Progenitor cell of endocrine pancreas (in vitro differentiated cells): Measurements from ENCODE around the gene NUDCD3. TPM values are rescaled to one million over a fixed set of nuclear protein-coding genes. Genes with fewer than 3 reads are reported as not detected.

Source experiments
- DNase-seq: peaks from one replicate; pipeline ENCODE4 v3.0.0; 2021; ENCODE audit warnings: low spot score; ENCODE audit not compliant: unreplicated experiment
- H3K27ac Mint-ChIP-seq: 2 replicates; pipeline ENCODE4 v1.8.0; 2021; ENCODE audit warnings: mild to moderate bottlenecking, moderate library complexity, mixed read lengths
- H3K27me3 Mint-ChIP-seq: 2 replicates; pipeline ENCODE4 v1.8.0; 2021; ENCODE audit warnings: mixed read lengths
- H3K36me3 Mint-ChIP-seq: 2 replicates; pipeline ENCODE4 v1.8.0; 2022; ENCODE audit warnings: mixed read lengths; ENCODE audit not compliant: insufficient read depth
- H3K4me1 Mint-ChIP-seq: 2 replicates; pipeline ENCODE4 v1.8.0; 2021; ENCODE audit warnings: low read depth, mixed read lengths
- H3K4me3 Mint-ChIP-seq: 2 replicates; pipeline ENCODE4 v1.8.0; 2021; ENCODE audit warnings: low read depth, mild to moderate bottlenecking, moderate library complexity, mixed read lengths
- H3K9me3 Mint-ChIP-seq: 2 replicates; pipeline ENCODE4 v1.8.0; 2021; ENCODE audit warnings: low read depth, mixed read lengths
- total RNA-seq: library from RNA; stranded (reverse); gene quantifications from 2 replicates; pipeline ENCODE4 v1.2.1, GENCODE V29; 2021
- TF ChIP-seq, protein P1 (sequence below): fragments of 200-600 bp; sonication (generic); IDR thresholded peaks from one replicate; pipeline ENCODE4 v1.5.0; 2021; ENCODE audit warnings: antibody characterized with exemption, mild to moderate bottlenecking; ENCODE audit not compliant: unreplicated experiment

Gene NUDCD3
- total RNA-seq, 1 donor from 2014 or later: 89.0 TPM

DNA sequence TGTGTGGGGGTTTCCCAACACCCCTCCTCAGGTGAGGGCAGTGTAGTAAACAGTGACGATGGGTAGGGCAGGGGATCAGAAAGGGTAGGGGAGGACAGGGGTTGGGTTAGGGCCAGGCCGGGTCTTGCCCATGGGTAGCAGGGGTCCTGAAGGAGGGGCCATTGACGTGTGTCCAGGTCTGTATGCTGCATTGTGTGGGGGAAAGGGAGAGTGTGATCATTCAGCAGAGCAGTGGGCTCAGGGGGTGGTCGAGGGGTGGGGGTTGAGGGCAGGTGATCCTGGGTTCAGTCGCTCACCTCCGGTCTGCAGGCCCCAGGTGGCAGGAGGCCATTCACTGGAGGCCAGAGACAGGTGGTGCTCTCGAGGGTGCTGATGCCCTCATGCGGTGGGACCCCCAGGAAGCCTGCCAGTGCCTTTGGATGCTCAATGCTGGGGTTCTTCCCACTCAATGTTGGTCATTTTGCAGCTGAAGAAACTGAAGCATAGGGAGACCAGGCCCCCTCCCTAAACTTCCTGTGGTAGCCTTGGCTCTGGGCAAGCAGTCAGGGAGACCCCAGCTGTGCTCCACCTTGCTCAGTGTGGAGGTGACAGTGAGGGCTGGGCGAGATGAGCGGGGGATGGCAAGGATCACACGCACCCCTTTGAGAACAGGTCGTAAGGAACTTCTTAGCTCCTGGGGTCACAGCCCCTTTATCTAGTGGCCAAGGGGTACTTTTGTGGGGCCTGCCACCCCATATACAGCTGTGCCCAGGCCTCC is 116.3 kb downstream of the NUDCD3 start:
- no peaks in the 10 kb centered on the region for H3K36me3 Mint-ChIP-seq
- H3K9me3 Mint-ChIP-seq: no peaks in the 10 kb centered on the region
- H3K4me3 Mint-ChIP-seq: no peak overlapping the region
- no peak for DNase-seq
- H3K27me3 Mint-ChIP-seq: peaks cover 36% of the 10 kb centered on the region
- H3K4me1 Mint-ChIP-seq: no peaks in the 10 kb centered on the region
- TF ChIP-seq, protein P1, sequence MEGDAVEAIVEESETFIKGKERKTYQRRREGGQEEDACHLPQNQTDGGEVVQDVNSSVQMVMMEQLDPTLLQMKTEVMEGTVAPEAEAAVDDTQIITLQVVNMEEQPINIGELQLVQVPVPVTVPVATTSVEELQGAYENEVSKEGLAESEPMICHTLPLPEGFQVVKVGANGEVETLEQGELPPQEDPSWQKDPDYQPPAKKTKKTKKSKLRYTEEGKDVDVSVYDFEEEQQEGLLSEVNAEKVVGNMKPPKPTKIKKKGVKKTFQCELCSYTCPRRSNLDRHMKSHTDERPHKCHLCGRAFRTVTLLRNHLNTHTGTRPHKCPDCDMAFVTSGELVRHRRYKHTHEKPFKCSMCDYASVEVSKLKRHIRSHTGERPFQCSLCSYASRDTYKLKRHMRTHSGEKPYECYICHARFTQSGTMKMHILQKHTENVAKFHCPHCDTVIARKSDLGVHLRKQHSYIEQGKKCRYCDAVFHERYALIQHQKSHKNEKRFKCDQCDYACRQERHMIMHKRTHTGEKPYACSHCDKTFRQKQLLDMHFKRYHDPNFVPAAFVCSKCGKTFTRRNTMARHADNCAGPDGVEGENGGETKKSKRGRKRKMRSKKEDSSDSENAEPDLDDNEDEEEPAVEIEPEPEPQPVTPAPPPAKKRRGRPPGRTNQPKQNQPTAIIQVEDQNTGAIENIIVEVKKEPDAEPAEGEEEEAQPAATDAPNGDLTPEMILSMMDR: no peak
- no peak overlapping the region for H3K27ac Mint-ChIP-seq

DNA sequence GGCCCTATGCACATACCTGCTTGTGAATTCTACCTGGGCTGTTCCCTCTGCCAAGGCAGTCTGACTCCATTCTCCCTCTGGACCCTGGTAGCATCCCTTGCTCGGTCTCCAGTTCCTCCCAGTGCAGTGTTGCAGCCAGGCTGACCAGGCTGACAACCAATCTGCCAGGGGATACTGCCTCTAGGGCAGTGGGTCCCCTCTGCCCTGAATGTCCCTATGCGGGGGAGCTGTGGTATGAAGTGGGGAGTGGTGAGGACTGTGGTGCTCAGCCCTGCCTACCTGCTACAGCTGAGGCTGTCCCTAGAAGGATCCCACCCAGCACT is 117.1 kb downstream of the NUDCD3 start:
- no peaks in the 10 kb centered on the region for H3K4me1 Mint-ChIP-seq
- no peaks in the 10 kb centered on the region for H3K9me3 Mint-ChIP-seq
- no peak for DNase-seq
- H3K27ac Mint-ChIP-seq: no peak overlapping the region
- H3K4me3 Mint-ChIP-seq: no peak overlapping the region
- TF ChIP-seq, protein P1: no peak
- H3K36me3 Mint-ChIP-seq: no peaks in the 10 kb centered on the region
- H3K27me3 Mint-ChIP-seq: peaks cover 39% of the 10 kb centered on the region

DNA sequence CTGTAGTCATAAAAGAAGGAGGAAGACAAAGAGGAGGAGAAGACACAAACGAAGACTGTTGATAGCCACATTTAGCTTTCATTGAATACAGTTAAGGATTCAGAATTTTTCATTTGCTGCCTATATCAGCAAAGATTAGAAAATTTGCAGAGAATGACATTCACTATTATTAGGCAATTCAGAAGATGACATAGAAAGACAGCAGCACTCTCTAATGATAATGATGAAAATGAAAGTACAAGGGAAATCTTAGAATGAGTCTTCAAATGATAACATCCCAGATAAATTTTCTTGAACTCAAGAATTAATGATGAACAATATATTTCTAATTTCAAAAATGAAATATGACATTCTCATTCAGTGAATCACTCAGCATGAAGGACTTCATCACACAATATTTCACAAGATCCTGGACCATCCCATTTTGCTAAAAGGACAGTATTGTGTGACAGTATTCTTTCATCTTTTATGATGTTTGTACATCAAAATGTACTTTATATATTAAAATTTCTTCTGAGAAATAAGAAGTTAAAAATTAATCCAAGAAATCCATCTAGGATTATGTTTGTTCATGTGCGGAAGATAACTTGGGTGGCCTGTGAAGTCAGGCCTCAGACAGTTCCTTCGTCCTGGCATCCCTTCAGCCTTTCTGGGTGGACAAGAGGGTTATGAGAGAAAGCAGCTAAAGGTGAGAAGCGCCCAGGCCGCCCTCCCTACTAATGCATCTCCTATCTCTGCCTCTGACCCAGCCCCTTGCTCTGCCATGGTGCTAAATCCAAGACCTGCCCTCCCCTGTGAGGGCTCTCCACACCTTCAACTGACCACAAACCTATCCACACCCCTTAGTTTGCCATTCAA is 117.7 kb downstream of the NUDCD3 start:
- Mint-ChIP-seq H3K4me1 (no peaks in the 10 kb centered on the region), H3K9me3 (no peaks in the 10 kb centered on the region), H3K27me3 (peaks cover 39% of the 10 kb centered on the region), H3K27ac (no peak overlapping the region), H3K4me3 (no peak overlapping the region), H3K36me3 (no peaks in the 10 kb centered on the region)
- TF ChIP-seq, protein P1: no peak
- no peak for DNase-seq

DNA sequence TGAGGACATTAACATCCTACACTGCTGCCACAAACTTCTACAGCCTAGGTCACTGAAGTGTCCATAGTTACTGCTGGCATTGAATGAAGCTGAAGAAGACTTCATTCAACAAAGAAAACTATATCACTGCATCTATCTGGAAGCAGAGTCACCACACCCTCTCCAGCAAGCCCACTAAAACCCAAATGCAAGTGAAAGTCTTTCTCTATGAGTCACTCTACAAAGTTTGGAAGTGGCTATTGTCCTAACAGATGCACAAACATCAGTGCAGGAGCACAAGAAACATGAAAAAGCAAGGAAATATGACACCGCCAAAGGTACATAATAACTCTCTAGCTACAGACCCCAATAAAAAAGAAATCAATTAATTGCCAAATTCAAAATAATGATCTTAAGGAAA is 121.6 kb downstream of the NUDCD3 start:
- no peaks in the 10 kb centered on the region for H3K4me1 Mint-ChIP-seq
- H3K27me3 Mint-ChIP-seq: peaks cover 36% of the 10 kb centered on the region
- no peak overlapping the region for H3K27ac Mint-ChIP-seq
- H3K36me3 Mint-ChIP-seq: no peaks in the 10 kb centered on the region
- no peak overlapping the region for H3K4me3 Mint-ChIP-seq
- no peak for DNase-seq
- no peaks in the 10 kb centered on the region for H3K9me3 Mint-ChIP-seq
- TF ChIP-seq, protein P1: no peak

DNA sequence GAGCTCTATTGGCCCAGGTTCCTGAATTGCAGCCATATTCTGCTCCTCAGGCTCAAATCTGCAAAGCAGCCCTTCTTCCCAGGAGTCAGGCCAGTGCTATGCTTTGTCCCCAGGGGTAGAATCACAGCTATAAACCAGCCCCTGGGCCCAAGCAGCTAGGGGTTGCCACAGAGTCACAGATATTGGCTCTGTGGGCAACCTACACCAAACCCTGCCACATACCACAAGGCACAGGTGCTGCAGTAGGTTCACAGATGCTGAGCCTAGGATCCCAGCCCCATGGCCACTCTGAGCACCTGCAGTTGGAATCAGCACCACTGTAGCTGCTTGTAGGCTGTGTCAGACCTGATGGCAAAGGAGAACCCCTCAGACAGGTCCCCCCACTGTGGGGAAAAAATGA is 122.0 kb downstream of the NUDCD3 start:
- no peaks in the 10 kb centered on the region for H3K4me1 Mint-ChIP-seq
- no peaks in the 10 kb centered on the region for H3K9me3 Mint-ChIP-seq
- H3K36me3 Mint-ChIP-seq: no peaks in the 10 kb centered on the region
- no peak overlapping the region for H3K27ac Mint-ChIP-seq
- TF ChIP-seq, protein P1: no peak
- H3K27me3 Mint-ChIP-seq: peaks cover 36% of the 10 kb centered on the region
- DNase-seq: no peak
- no peak overlapping the region for H3K4me3 Mint-ChIP-seq
